ENCODE measurements around the gene LMNB1. TPM values are rescaled to one million over a fixed set of nuclear protein-coding genes. Genes with fewer than 3 reads are reported as not detected.

Gene LMNB1
- total RNA-seq, 1 donor from 2014 or later: 34.1 TPM

Other genes starting within 250 kb of the LMNB1 start
- 118 TPM for gene ALDH7A1, start 181.9 kb upstream of the LMNB1 start, total RNA-seq
- gene PHAX, start 176.2 kb upstream of the LMNB1 start, total RNA-seq: 19.8 TPM